HG03378 (cell line): Measurements from ENCODE around the gene ZBTB7A.

ENCODE experiments used
- ATAC-seq: cut with Tn5 transposase; IDR thresholded peaks from one replicate; pipeline ENCODE4 v1.9.1; 2021; ENCODE audit warnings: mild to moderate bottlenecking, moderate library complexity; ENCODE audit not compliant: unreplicated experiment

The ZBTB7A gene

GRCh38 chr19:4057931-4058692, 8.6 kb downstream of the ZBTB7A start:
- no peak for ATAC-seq

- ATAC-seq: no peak
These were observed 11.5 kb downstream of the ZBTB7A start for GRCh38 chr19:4055209-4055552.

GRCh38 chr19:4054441-4055208, 12.1 kb downstream of the ZBTB7A start:
- ATAC-seq: no peak

- no peak for ATAC-seq
These were observed 13.0 kb downstream of the ZBTB7A start for GRCh38 chr19:4053423-4054324.

- ATAC-seq: no peak
These were observed 13.7 kb downstream of the ZBTB7A start for GRCh38 chr19:4052993-4053422.

GRCh38 chr19:4052114-4052992, 14.3 kb downstream of the ZBTB7A start:
- no peak for ATAC-seq

- ATAC-seq: no peak
These were observed 15.3 kb downstream of the ZBTB7A start for GRCh38 chr19:4051175-4052101.

GRCh38 chr19:4049432-4049831, 17.3 kb downstream of the ZBTB7A start:
- no peak for ATAC-seq

- ATAC-seq: no peak
These were observed 19.6 kb downstream of the ZBTB7A start for GRCh38 chr19:4046946-4047683.

- ATAC-seq: no peak
These were observed 20.4 kb downstream of the ZBTB7A start for GRCh38 chr19:4046362-4046691.

GRCh38 chr19:4045597-4046361, 20.9 kb downstream of the ZBTB7A start:
- no peak for ATAC-seq

- ATAC-seq: no peak
These were observed 21.7 kb downstream of the ZBTB7A start for GRCh38 chr19:4044990-4045465.

- no peak for ATAC-seq
These were observed 22.6 kb downstream of the ZBTB7A start for GRCh38 chr19:4043966-4044715.

GRCh38 chr19:4043401-4043800, 23.3 kb downstream of the ZBTB7A start:
- no peak for ATAC-seq

- no peak for ATAC-seq
These were observed 24.0 kb downstream of the ZBTB7A start for GRCh38 chr19:4042731-4043082.

- ATAC-seq: no peak
These were observed 24.5 kb downstream of the ZBTB7A start for GRCh38 chr19:4042064-4042730.
